GM21515 (cell line): ENCODE measurements around the gene LMO7.

Source experiments
- ATAC-seq: cut with Tn5 transposase; IDR thresholded peaks from one replicate; pipeline ENCODE4 v1.9.1; 2021; ENCODE audit not compliant: unreplicated experiment

The LMO7 gene

GRCh38 chr13:75876142-75877050 is 240.3 kb downstream of the LMO7 start:
- ATAC-seq, result peak; percentile 89

- no peak for ATAC-seq
Measured at GRCh38 chr13:75877071-75877470, 240.9 kb downstream of the LMO7 start.

GRCh38 chr13:75879656-75880055 is 243.5 kb downstream of the LMO7 start:
- no peak for ATAC-seq

- peak; percentile 44 for ATAC-seq
Measured at GRCh38 chr13:75881109-75881775, 245.1 kb downstream of the LMO7 start.

- ATAC-seq, result no peak
Measured at GRCh38 chr13:75882261-75882660, 246.1 kb downstream of the LMO7 start.

GRCh38 chr13:75889427-75889826 is 253.3 kb downstream of the LMO7 start:
- no peak for ATAC-seq

GRCh38 chr13:75895168-75895567 is 259.0 kb downstream of the LMO7 start:
- ATAC-seq, result no peak

GRCh38 chr13:75896271-75896670 is 260.1 kb downstream of the LMO7 start:
- ATAC-seq, result no peak

- ATAC-seq, result no peak
Measured at GRCh38 chr13:75897386-75897785, 261.3 kb downstream of the LMO7 start.

- ATAC-seq, result no peak
Measured at GRCh38 chr13:75901501-75901900, 265.4 kb downstream of the LMO7 start.

- ATAC-seq, result no peak
Measured at GRCh38 chr13:75902166-75903104, 266.3 kb downstream of the LMO7 start.

- no peak for ATAC-seq
Measured at GRCh38 chr13:75904012-75904411, 267.9 kb downstream of the LMO7 start.

- ATAC-seq, result no peak
Measured at GRCh38 chr13:75906315-75906714, 270.2 kb downstream of the LMO7 start.

GRCh38 chr13:75907044-75907443 is 270.9 kb downstream of the LMO7 start:
- no peak for ATAC-seq

- no peak for ATAC-seq
Measured at GRCh38 chr13:75908141-75908540, 272.0 kb downstream of the LMO7 start.
